ENCODE data around the gene KLHDC3. TPM values are rescaled to one million over a fixed set of nuclear protein-coding genes. Genes with fewer than 3 reads are reported as not detected.

Gene KLHDC3
- total and polyA plus RNA-seq, 2 of the 13 experiments (the other 11 are each of a cell fraction or from before 2014, with no cell fraction given): 78.3 to 91.5 TPM

DNA sequence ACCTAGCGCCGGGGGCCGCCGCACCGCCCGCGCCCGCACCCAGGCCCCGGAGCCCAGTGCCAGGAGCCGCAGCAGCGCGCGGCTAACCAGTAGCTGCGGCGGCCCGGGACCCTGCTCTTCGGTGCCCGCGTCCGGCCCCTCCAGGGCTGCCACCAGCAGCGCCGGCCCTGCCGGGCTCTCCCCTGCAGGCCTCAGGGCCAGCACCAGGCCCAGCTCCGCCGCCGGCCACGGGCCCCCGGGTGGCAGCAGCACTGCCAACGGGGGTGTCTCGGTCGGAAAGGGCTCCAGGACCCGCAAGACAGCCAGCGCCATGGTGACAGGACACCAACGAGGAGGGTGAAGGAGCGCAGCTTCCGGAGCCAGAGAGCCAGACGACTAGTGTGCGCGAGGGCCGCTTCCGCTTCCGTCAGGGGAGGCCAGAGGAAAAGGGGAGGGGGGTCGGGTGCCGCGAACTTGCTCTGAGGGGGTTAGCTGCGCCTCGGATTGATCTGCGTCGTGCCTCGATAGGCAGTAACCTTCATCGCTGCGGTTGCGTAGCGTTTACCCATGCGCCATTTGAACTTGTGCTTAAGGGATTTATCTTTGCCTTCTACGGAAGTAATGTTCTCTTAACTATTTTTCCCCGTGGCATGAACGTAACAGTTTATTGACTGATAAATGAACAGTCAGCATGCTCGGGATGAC is 35.1 kb upstream of the KLHDC3 start, which contains the start of gene PEX6 (continued):
- TF ChIP-seq NBN (conservative IDR thresholded peaks at IDR 0.05) (no peak), ISX (CRISPR knock-in tag; conservative IDR thresholded peaks at IDR 0.05) (no peak), ZBTB38 (CRISPR knock-in tag; IDR thresholded peaks at IDR 0.05) (peak; percentile 77), FOXO1 (CRISPR knock-in tag; IDR thresholded peaks at IDR 0.05) (peak; percentile 30; the same call in 1 of the 2 replicates), DR1 (CRISPR knock-in tag; IDR thresholded peaks at IDR 0.05) (peak; percentile 72; the same call in 1 of the 2 replicates), ZNF607 (CRISPR knock-in tag; IDR thresholded peaks at IDR 0.05; ENCODE audit: borderline replicate concordance) (0 out of 2 replicates have a peak, but pooled peaks have one; percentile 11), ZBTB7A (CRISPR knock-in tag; IDR thresholded peaks at IDR 0.05) (0 out of 2 replicates have a peak, but pooled peaks have one; percentile 43), ZKSCAN8 (CRISPR knock-in tag; IDR thresholded peaks at IDR 0.05; ENCODE audit: borderline replicate concordance) (peak; percentile 83; the same call in 1 of the 2 replicates), CENPX (CRISPR knock-in tag; IDR thresholded peaks at IDR 0.05) (no peak; the same call in 1 of the 2 replicates), FOXP1 (IDR thresholded peaks at IDR 0.05) (no peak), FOXP1 (CRISPR knock-in tag; IDR thresholded peaks at IDR 0.05) (no peak), TBL1XR1 (IDR thresholded peaks at IDR 0.05; ENCODE audit: borderline replicate concordance, low read length, partially characterized antibody) (no peak), NR2F2 (IDR thresholded peaks at IDR 0.05; ENCODE audit: borderline replicate concordance, low read depth) (0 out of 2 replicates have a peak, but pooled peaks have one; percentile 1), HCFC1 (IDR thresholded peaks at IDR 0.05; ENCODE audit: low read depth, low read length) (peak; percentile 48), ZFP37 (CRISPR knock-in tag; IDR thresholded peaks at IDR 0.05; ENCODE audit: borderline replicate concordance) (peak; percentile 66; the same call in 1 of the 2 replicates), GPN1 (CRISPR knock-in tag; IDR thresholded peaks at IDR 0.05; ENCODE audit: borderline replicate concordance) (no peak), TRIM22 (IDR thresholded peaks at IDR 0.05) (no peak), SKIL (CRISPR knock-in tag; IDR thresholded peaks at IDR 0.05; ENCODE audit: borderline replicate concordance) (no peak; the same call in 1 of the 2 replicates), ZKSCAN1 (IDR thresholded peaks at IDR 0.05; ENCODE audit: low read length) (no peak), ZFP1 (CRISPR knock-in tag; IDR thresholded peaks at IDR 0.05) (no peak), ZNF777 (CRISPR knock-in tag; IDR thresholded peaks at IDR 0.05) (0 out of 2 replicates have a peak, but pooled peaks have one; percentile 4), ZSCAN29 (CRISPR knock-in tag; conservative IDR thresholded peaks at IDR 0.05) (peak; percentile 75), ZNF704 (CRISPR knock-in tag; IDR thresholded peaks at IDR 0.05; ENCODE audit: borderline replicate concordance) (no peak), PHF8 (CRISPR knock-in tag; IDR thresholded peaks at IDR 0.05) (peak; percentile 95)
- TF ChIP-seq, protein P1, sequence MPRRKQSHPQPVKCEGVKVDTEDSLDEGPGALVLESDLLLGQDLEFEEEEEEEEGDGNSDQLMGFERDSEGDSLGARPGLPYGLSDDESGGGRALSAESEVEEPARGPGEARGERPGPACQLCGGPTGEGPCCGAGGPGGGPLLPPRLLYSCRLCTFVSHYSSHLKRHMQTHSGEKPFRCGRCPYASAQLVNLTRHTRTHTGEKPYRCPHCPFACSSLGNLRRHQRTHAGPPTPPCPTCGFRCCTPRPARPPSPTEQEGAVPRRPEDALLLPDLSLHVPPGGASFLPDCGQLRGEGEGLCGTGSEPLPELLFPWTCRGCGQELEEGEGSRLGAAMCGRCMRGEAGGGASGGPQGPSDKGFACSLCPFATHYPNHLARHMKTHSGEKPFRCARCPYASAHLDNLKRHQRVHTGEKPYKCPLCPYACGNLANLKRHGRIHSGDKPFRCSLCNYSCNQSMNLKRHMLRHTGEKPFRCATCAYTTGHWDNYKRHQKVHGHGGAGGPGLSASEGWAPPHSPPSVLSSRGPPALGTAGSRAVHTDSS (CRISPR knock-in tag; conservative IDR thresholded peaks at IDR 0.05): no peak
- TF ChIP-seq, protein P2, sequence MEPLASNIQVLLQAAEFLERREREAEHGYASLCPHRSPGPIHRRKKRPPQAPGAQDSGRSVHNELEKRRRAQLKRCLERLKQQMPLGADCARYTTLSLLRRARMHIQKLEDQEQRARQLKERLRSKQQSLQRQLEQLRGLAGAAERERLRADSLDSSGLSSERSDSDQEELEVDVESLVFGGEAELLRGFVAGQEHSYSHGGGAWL (CRISPR knock-in tag; IDR thresholded peaks at IDR 0.05): 0 out of 2 replicates have a peak, but pooled peaks have one; percentile 33
